HCT116 (cell line): ENCODE results near the gene CDK18. TPM values are rescaled to one million over a fixed set of nuclear protein-coding genes. Genes with fewer than 3 reads are reported as not detected.

Experiments used
- ATAC-seq: fragments of 200-7000 bp; cut with Tn5 transposase; 2 replicates; pipeline ENCODE4 v1.9.1; 2020; ENCODE audit warnings: mild to moderate bottlenecking, moderate library complexity
- BruUV-seq: library from RNA; stranded (reverse); fragments of 400-500 nt; replicated peaks from 2 replicates; lab custom pipeline; 2021; lab: Mats Ljungman, UMichigan
- CTCF ChIA-PET: fragments of 300-600 bp; sonication (Branson Sonifier 250); formaldehyde crosslinking; loops from one replicate; lab custom pipeline; 2021; ENCODE audit warnings: antibody characterized with exemption; lab: Charles Lee
- POLR2A ChIA-PET: fragments of 300-600, 350-600 bp; sonication (Branson Sonifier 250); formaldehyde crosslinking; loops from one replicate; lab custom pipeline; 2021; ENCODE audit warnings: antibody characterized with exemption; lab: Charles Lee
- RAD21 ChIA-PET, 2 experiments: fragments of 300-600 bp; sonication (Branson Sonifier 250); formaldehyde crosslinking; loops; one replicate each; lab custom pipeline; 2023; ENCODE audit warnings: low total read pairs in 2 of 2; ENCODE audit not compliant: uncharacterized antibody in 2 of 2, unreplicated experiment in 2 of 2, low non-redundant PET in 1 of 2; lab: Charles Lee
- DNase-seq: peaks from one replicate; pipeline ENCODE4 v3.0.0-alpha.2; 2010; ENCODE audit warnings: low read depth, low spot score
- H2AFZ ChIP-seq: fragments of 200-600 bp; shearing (Covaris generic), sonication (generic); 2 replicates; pipeline ENCODE4 v1.6.1; 2017; ENCODE audit warnings: low read depth, mixed run types, mixed read lengths, antibody characterized with exemption, low read length; ENCODE audit not compliant: poor library complexity, severe bottlenecking
- H3K27ac ChIP-seq: 2 replicates; pipeline ENCODE4 v1.5.1; 2012; ENCODE audit warnings: low read depth, low read length
- H3K27me3 ChIP-seq: fragments of 200-600 bp; sonication (generic); 2 replicates; pipeline ENCODE4 v1.6.1; 2016; ENCODE audit warnings: mixed run types, low read length, mixed read lengths; ENCODE audit not compliant: insufficient read depth
- H3K36me3 ChIP-seq, 2 experiments: fragments of 200-500 bp in 1 of 2; fragments of 200-600 bp in 1 of 2; sonication (Bioruptor generic) in 1 of 2; sonication (generic) in 1 of 2; 2 replicates each; pipeline versions ENCODE4 v1.5.1 to v1.6.1; 2014 to 2016; ENCODE audit warnings: low read length in 2 of 2, inconsistent platforms in 1 of 2, mixed read lengths in 1 of 2, mixed run types in 1 of 2; ENCODE audit not compliant: insufficient read depth in 2 of 2, control insufficient read depth in 1 of 2
- H3K4me1 ChIP-seq, 2 experiments: fragments of 200-600 bp in 1 of 2; sonication (generic) in 1 of 2; 2 replicates each; pipeline versions ENCODE4 v1.5.1 to v1.6.1; 2012 to 2017; ENCODE audit warnings: low read length in 2 of 2, inconsistent platforms in 1 of 2, mild to moderate bottlenecking in 1 of 2, mixed read lengths in 1 of 2, mixed run types in 1 of 2, moderate library complexity in 1 of 2; ENCODE audit not compliant: insufficient read depth in 2 of 2, control insufficient read depth in 1 of 2
- H3K4me2 ChIP-seq: fragments of 200-600 bp; sonication (generic); 2 replicates; pipeline ENCODE4 v1.6.1; 2017; ENCODE audit warnings: mixed run types, low read length, mixed read lengths
- H3K4me3 ChIP-seq, 2 experiments: fragments of 200-600 bp in 1 of 2; sonication (generic) in 1 of 2; replicated peaks in 1 of 2; 2 replicates each; pipeline ENCODE4 v1.5.1; 2011 to 2016; ENCODE audit warnings: low read length in 2 of 2, control low read depth in 1 of 2, low read depth in 1 of 2, mild to moderate bottlenecking in 1 of 2, mixed read lengths in 1 of 2, mixed run types in 1 of 2
- H3K79me2 ChIP-seq: fragments of 200-600 bp; sonication (generic); 2 replicates; pipeline ENCODE4 v1.6.1; 2017; ENCODE audit warnings: mild to moderate bottlenecking, mixed run types, low read length, moderate library complexity, mixed read lengths; ENCODE audit not compliant: insufficient read depth
- H3K9ac ChIP-seq: fragments of 200-600 bp; sonication (generic); 2 replicates; pipeline ENCODE4 v1.6.1; 2016; ENCODE audit warnings: low read length, mixed read lengths
- H3K9me2 ChIP-seq: fragments of 200-600 bp; sonication (generic), shearing (Covaris generic); 2 replicates; pipeline ENCODE4 v1.6.1; 2017; ENCODE audit warnings: mixed run types, mild to moderate bottlenecking, moderate library complexity; ENCODE audit not compliant: insufficient read depth
- H3K9me3 ChIP-seq, 2 experiments: fragments of 200-500 bp in 1 of 2; fragments of 200-600 bp in 1 of 2; sonication (Bioruptor generic) in 1 of 2; sonication (generic) in 1 of 2; 2 replicates each; pipeline ENCODE4 v1.6.1; 2014 to 2017; ENCODE audit warnings: low read length in 2 of 2, mixed read lengths in 2 of 2, inconsistent platforms in 1 of 2, low read depth in 1 of 2, mild to moderate bottlenecking in 1 of 2, mixed run types in 1 of 2, moderate library complexity in 1 of 2; ENCODE audit not compliant: control insufficient read depth in 1 of 2, insufficient read depth in 1 of 2
- H4K20me1 ChIP-seq: fragments of 200-600 bp; sonication (generic), shearing (Covaris generic); 2 replicates; pipeline ENCODE4 v1.6.1; 2017; ENCODE audit warnings: mixed run types, mild to moderate bottlenecking, moderate library complexity; ENCODE audit not compliant: insufficient read depth
- CBX3 ChIP-seq: IDR thresholded peaks from 2 replicates; pipeline ENCODE4 v1.6.1; 2012; ENCODE audit warnings: low read depth
- CEBPB ChIP-seq: IDR thresholded peaks from 2 replicates; pipeline ENCODE4 v1.6.1; 2012; ENCODE audit warnings: low read depth
- EGR1 ChIP-seq: IDR thresholded peaks from 2 replicates; pipeline ENCODE4 v1.6.1; 2012; ENCODE audit warnings: low read depth
- EZH2 ChIP-seq: fragments of 200-600 bp; sonication (generic); IDR thresholded peaks from 2 replicates; pipeline ENCODE4 v1.6.1; 2017; ENCODE audit warnings: antibody characterized with exemption, mixed run types
- EZH2phosphoT487 ChIP-seq: fragments of 200-600 bp; IDR thresholded peaks from 2 replicates; pipeline ENCODE4 v1.6.1; 2018; ENCODE audit warnings: antibody characterized with exemption, borderline replicate concordance
- FOSL1 ChIP-seq: IDR thresholded peaks from 2 replicates; pipeline ENCODE4 v1.6.1; 2012; ENCODE audit warnings: low read depth
- JUND ChIP-seq: IDR thresholded peaks from 2 replicates; pipeline ENCODE4 v1.6.1; 2012
- POLR2A ChIP-seq: IDR thresholded peaks from 2 replicates; pipeline ENCODE4 v1.7.0; 2011; ENCODE audit warnings: borderline replicate concordance; ENCODE audit not compliant: insufficient read depth, insufficient read length; ENCODE audit errors: extremely low read depth
- POLR2AphosphoS5 ChIP-seq: IDR thresholded peaks from 2 replicates; pipeline ENCODE4 v1.6.1; 2011; ENCODE audit warnings: mild to moderate bottlenecking, low read depth, low read length, moderate library complexity
- RAD21 ChIP-seq: IDR thresholded peaks from 2 replicates; pipeline ENCODE4 v1.6.1; 2012; ENCODE audit warnings: low read depth, mild to moderate bottlenecking
- SIN3A ChIP-seq: IDR thresholded peaks from 2 replicates; pipeline ENCODE4 v1.6.1; 2012; ENCODE audit warnings: low read depth
- SRF ChIP-seq: IDR thresholded peaks from 2 replicates; pipeline ENCODE4 v1.6.1; 2012; ENCODE audit warnings: low read depth
- TCF7L2 ChIP-seq: IDR thresholded peaks from 2 replicates; pipeline ENCODE4 v1.7.0; 2011; ENCODE audit warnings: borderline replicate concordance, inconsistent platforms; ENCODE audit not compliant: insufficient read depth, insufficient read length; ENCODE audit errors: extremely low read depth
- YY1 ChIP-seq: IDR thresholded peaks from 2 replicates; pipeline ENCODE4 v1.6.1; 2011; ENCODE audit warnings: low read length, low read depth, moderate library complexity, mild to moderate bottlenecking; ENCODE audit not compliant: insufficient replicate concordance; ENCODE audit errors: extremely low read depth
- ZFX ChIP-seq: fragments of 450-650 bp; IDR thresholded peaks from 2 replicates; pipeline ENCODE4 v1.6.1; 2017
- ZNF274 ChIP-seq: fragments of 200-500 bp; sonication (Bioruptor generic); IDR thresholded peaks from 2 replicates; pipeline ENCODE4 v1.6.1; 2014; ENCODE audit warnings: mild to moderate bottlenecking, low read depth, low read length, inconsistent platforms
- intact Hi-C: fragments of 100-400 bp; cut with micrococcal nuclease; formaldehyde crosslinking; loops from 2 replicates; pipeline ENCODE4 v1.10.0; 2022
- total RNA-seq: library from RNA; stranded (reverse); gene quantifications from one replicate; pipeline ENCODE4 v1.2.1, GENCODE V29; 2021; ENCODE audit not compliant: unreplicated experiment
- TF ChIP-seq, protein P1 (sequence below), 3 experiments: fragments of 200-600 bp in 1 of 3; sonication (generic) in 1 of 3; IDR thresholded peaks in 2 of 3; conservative IDR thresholded peaks in 1 of 3; 2 replicates each; pipeline ENCODE4 v1.5.1; 2012 to 2017; ENCODE audit warnings: low read depth in 2 of 3, low read length in 2 of 3, antibody characterized with exemption in 1 of 3, borderline replicate concordance in 1 of 3, control low read depth in 1 of 3, mild to moderate bottlenecking in 1 of 3, mixed read lengths in 1 of 3, mixed run types in 1 of 3, moderate library complexity in 1 of 3; ENCODE audit not compliant: insufficient read depth in 1 of 3
- TF ChIP-seq, protein P2 (sequence below): IDR thresholded peaks from 2 replicates; pipeline ENCODE4 v1.6.1; 2011; ENCODE audit warnings: mild to moderate bottlenecking, low read length, moderate library complexity; ENCODE audit not compliant: insufficient replicate concordance; ENCODE audit errors: extremely low read depth
- TF ChIP-seq, protein P3 (sequence below): IDR thresholded peaks from 2 replicates; pipeline ENCODE4 v1.6.1; 2012; ENCODE audit warnings: low read depth
- TF ChIP-seq, protein P4 (sequence below): IDR thresholded peaks from 2 replicates; pipeline ENCODE4 v1.6.1; 2012

Gene CDK18
- total RNA-seq, 1 experiment from 2014 or later = 32.0 TPM

DNA sequence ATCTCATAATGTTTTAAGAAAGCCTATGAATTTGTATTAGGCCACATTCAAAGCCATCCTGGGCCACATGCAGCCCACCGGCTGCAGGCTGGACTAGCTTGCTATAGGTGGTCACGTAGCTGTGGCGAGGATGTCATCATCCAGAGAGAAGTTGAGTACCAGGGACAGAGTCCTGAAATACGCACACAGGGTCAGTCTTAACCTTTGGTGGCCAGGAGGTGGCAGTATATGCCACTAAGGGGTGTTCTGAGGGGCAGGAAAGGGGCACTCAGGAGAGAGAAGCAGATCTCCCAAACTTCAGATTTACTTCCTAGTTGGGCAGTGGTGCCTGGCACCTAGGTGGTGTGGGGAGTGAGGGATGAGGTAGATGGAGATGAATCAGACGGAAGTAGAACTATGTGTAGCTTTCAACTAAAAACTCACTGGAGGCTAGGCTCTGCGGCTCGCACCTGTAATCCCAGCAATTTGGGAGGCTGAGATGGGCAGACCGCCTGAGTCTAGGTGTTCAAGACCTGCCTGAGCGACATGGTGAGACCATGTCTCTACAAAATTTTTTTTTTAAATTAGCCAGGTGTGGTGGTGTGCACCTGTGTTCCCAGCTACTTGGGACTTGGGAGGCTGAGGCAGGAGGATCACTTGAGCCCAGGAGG lies 16.3 kb upstream of the CDK18 start:
- no TSS peak for BruUV-seq
- DNase-seq (peak; percentile 44), ATAC-seq (peak; percentile 78)
- H2AFZ ChIP-seq = no peak overlapping the region
- RAD21 ChIA-PET = interaction anchor here (0.9 to 3.8 kb wide), 4 partner anchors 35 to 91 kb away, joined by 3 to 24 read pairs (median 15); no protein-coding TSS in a partner anchor
- no peaks in the 10 kb centered on the region for H4K20me1 ChIP-seq
- no peak overlapping the region for H3K27ac ChIP-seq
- no peak overlapping the region for H3K9ac ChIP-seq
- no peak overlapping the region for H3K4me2 ChIP-seq
- peaks cover 12% of the 10 kb centered on the region for H3K27me3 ChIP-seq
- H3K9me3 ChIP-seq = no peaks in the 10 kb centered on the region
- no peaks in the 10 kb centered on the region for H3K79me2 ChIP-seq
- no peaks in the 10 kb centered on the region for H3K36me3 ChIP-seq
- H3K4me3 ChIP-seq = no peak overlapping the region
- H3K9me2 ChIP-seq = no peaks in the 10 kb centered on the region
- POLR2A ChIA-PET = interaction anchor here (0.7 kb wide), 1 partner anchor 46 kb away, joined by 3 read pairs; no protein-coding TSS in a partner anchor
- intact Hi-C loops = loop anchor here (1.0 to 5.0 kb wide), 3 partner anchors 36 to 151 kb away; no protein-coding TSS in a partner anchor
- H3K4me1 ChIP-seq = peaks cover 9 to 19% of the 10 kb centered on the region in 2 experiments
- CTCF ChIA-PET = interaction anchor here (0.6 to 12.3 kb wide), 13 partner anchors 10 to 215 kb away, joined by 3 to 200 read pairs (median 4); partner anchors contain the start of gene CDK18
- TF ChIP-seq TCF7L2 (no peak), FOSL1 (no peak), SRF (no peak), EZH2 (no peak), CBX3 (no peak), YY1 (peak; percentile 9), RAD21 (peak; percentile 90), EGR1 (no peak), POLR2A (no peak), JUND (no peak), POLR2AphosphoS5 (no peak), CEBPB (no peak), EZH2phosphoT487 (no peak), ZNF274 (no peak), SIN3A (no peak), ZFX (no peak)
- TF ChIP-seq, protein P1, sequence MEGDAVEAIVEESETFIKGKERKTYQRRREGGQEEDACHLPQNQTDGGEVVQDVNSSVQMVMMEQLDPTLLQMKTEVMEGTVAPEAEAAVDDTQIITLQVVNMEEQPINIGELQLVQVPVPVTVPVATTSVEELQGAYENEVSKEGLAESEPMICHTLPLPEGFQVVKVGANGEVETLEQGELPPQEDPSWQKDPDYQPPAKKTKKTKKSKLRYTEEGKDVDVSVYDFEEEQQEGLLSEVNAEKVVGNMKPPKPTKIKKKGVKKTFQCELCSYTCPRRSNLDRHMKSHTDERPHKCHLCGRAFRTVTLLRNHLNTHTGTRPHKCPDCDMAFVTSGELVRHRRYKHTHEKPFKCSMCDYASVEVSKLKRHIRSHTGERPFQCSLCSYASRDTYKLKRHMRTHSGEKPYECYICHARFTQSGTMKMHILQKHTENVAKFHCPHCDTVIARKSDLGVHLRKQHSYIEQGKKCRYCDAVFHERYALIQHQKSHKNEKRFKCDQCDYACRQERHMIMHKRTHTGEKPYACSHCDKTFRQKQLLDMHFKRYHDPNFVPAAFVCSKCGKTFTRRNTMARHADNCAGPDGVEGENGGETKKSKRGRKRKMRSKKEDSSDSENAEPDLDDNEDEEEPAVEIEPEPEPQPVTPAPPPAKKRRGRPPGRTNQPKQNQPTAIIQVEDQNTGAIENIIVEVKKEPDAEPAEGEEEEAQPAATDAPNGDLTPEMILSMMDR (IDR thresholded peaks at IDR 0.05 in 2 of 3, conservative IDR thresholded peaks at IDR 0.05 in 1 of 3; ENCODE audit: borderline replicate concordance in 1 of 3, insufficient read depth in 1 of 3, low read depth in 2 of 3, low read length in 2 of 3) = peak; percentile 85 to 91 (median 90)
- TF ChIP-seq, protein P2, sequence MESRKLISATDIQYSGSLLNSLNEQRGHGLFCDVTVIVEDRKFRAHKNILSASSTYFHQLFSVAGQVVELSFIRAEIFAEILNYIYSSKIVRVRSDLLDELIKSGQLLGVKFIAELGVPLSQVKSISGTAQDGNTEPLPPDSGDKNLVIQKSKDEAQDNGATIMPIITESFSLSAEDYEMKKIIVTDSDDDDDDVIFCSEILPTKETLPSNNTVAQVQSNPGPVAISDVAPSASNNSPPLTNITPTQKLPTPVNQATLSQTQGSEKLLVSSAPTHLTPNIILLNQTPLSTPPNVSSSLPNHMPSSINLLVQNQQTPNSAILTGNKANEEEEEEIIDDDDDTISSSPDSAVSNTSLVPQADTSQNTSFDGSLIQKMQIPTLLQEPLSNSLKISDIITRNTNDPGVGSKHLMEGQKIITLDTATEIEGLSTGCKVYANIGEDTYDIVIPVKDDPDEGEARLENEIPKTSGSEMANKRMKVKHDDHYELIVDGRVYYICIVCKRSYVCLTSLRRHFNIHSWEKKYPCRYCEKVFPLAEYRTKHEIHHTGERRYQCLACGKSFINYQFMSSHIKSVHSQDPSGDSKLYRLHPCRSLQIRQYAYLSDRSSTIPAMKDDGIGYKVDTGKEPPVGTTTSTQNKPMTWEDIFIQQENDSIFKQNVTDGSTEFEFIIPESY = no peak
- TF ChIP-seq, protein P3, sequence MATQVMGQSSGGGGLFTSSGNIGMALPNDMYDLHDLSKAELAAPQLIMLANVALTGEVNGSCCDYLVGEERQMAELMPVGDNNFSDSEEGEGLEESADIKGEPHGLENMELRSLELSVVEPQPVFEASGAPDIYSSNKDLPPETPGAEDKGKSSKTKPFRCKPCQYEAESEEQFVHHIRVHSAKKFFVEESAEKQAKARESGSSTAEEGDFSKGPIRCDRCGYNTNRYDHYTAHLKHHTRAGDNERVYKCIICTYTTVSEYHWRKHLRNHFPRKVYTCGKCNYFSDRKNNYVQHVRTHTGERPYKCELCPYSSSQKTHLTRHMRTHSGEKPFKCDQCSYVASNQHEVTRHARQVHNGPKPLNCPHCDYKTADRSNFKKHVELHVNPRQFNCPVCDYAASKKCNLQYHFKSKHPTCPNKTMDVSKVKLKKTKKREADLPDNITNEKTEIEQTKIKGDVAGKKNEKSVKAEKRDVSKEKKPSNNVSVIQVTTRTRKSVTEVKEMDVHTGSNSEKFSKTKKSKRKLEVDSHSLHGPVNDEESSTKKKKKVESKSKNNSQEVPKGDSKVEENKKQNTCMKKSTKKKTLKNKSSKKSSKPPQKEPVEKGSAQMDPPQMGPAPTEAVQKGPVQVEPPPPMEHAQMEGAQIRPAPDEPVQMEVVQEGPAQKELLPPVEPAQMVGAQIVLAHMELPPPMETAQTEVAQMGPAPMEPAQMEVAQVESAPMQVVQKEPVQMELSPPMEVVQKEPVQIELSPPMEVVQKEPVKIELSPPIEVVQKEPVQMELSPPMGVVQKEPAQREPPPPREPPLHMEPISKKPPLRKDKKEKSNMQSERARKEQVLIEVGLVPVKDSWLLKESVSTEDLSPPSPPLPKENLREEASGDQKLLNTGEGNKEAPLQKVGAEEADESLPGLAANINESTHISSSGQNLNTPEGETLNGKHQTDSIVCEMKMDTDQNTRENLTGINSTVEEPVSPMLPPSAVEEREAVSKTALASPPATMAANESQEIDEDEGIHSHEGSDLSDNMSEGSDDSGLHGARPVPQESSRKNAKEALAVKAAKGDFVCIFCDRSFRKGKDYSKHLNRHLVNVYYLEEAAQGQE = peak; percentile 75
- TF ChIP-seq, protein P4, sequence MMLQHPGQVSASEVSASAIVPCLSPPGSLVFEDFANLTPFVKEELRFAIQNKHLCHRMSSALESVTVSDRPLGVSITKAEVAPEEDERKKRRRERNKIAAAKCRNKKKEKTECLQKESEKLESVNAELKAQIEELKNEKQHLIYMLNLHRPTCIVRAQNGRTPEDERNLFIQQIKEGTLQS = no peak
